ENCODE data around the gene SELENOM.
"Not testable (repeated sequence)": the region's sequence is repeated elsewhere in the genome, so short reads cannot be mapped to it uniquely, and the experiment has no call there.

Gene SELENOM

DNA sequence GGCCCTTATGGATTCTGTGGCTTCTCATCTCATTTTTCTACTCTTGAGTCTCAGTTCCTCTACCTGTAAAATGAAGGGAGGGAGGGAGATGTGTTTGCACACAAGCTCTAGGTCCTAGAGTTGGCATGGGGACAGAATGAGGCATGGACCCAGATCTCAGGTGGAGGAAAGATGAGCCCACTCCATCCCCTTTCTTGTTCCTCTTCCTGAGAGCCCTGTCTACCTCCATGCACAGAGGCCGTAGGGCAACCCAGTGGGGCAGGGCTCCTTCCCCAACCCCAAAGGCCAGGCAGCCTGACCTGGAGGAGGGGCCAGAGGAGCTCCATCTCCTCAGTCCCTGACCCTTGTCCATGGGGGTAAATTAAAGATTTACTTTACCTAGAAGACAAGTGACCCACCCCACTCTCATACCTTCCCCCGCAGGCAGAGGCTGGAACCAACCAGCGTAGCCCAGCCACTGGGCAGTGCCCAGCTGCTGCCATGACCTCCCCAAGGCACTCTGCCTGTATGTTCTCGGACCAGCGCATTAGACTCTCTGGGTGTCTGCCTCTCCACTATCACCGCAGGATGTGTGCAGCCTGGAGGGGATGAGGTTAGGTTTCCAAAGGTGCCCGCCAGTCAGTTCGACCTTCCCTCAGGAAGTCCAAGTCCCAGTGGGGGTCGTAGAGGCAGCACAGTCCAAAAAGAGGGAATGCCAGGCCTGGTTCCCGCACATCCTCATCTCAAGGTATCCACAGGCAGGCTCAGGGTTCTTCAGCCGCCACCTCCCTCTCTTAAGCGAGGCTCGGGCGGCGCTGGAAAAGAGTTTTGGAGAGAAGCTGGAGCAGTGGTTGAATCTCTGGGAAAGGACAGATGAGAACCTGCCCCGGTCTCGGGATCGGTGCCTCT is 23.2 kb downstream of the SELENOM start:
- Mint-ChIP-seq H3K9me3 (ENCODE audit: low read depth) (no peaks in the 10 kb centered on the region), H3K4me1 (ENCODE audit: low read depth) (peaks cover 34% of the 10 kb centered on the region), H3K27ac (peak overlapping the region; percentile 83), H3K27me3 (no peaks in the 10 kb centered on the region), H3K36me3 (no peaks in the 10 kb centered on the region), H3K4me3 (peak overlapping the region; percentile 94)

DNA sequence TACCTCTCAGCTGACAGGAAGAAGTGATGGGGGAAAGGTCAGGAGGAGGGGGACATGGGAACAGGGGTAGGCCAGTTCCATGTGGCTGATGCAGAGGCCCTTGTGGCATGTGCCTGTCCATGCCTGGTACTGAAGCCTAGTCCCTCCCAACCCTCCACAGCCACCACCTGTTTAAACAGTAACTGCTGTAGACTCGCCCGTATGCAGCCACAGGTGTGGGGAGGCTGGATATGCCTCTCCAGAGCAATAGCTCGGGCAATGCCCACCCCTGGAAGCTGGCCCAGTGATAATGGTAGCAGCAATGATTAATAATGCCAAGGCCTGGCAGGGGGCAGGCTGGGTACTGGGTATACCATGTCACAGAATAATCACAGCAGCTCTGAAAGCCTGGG is 24.0 kb downstream of the SELENOM start:
- Mint-ChIP-seq H3K27ac (peak overlapping the region; percentile 28), H3K4me1 (ENCODE audit: low read depth) (peaks cover 34% of the 10 kb centered on the region), H3K27me3 (no peaks in the 10 kb centered on the region), H3K36me3 (no peaks in the 10 kb centered on the region), H3K9me3 (ENCODE audit: low read depth) (no peaks in the 10 kb centered on the region), H3K4me3 (peak overlapping the region; percentile 94)

DNA sequence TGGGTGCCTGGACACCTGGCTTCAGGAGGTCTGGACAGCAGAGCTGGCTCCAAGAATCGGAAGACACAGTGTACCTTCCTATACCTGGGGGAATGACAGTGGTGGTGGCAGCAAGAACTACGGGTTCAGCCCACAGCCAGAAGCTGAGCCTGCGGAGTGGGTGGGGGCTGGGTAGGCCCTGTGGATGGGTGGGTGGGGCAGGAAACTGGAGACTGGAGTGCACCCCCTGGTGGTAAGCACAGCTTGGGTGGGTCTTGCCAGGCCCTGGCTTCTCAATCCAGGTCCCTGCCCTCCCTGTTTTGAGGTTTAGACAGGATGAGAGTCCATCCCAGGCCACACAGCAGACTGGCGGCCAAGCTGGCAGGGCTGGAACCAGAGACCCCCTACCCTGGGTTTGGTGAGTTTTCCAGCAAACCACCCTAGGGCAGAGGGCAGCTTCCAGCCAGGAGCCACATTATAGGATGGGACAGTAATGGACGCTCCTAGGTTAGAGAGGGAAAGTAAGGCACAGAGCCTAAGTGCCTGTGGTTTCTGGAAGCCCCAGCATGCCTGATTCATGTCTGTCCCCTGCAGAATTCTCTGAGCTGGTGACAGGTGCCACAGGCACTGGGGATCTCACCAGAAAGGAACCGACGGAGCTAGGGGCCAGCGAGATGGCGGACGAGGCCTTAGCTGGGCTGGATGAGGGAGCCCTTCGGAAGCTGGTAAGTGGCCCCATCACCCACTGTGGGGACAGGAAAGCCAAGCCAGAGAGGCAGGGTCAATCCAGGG is 24.6 kb downstream of the SELENOM start:
- no peaks in the 10 kb centered on the region for H3K36me3 Mint-ChIP-seq
- H3K4me1 Mint-ChIP-seq (ENCODE audit: low read depth) = peaks cover 34% of the 10 kb centered on the region
- H3K9me3 Mint-ChIP-seq (ENCODE audit: low read depth) = no peaks in the 10 kb centered on the region
- H3K4me3 Mint-ChIP-seq = peak overlapping the region; percentile 94
- H3K27me3 Mint-ChIP-seq = no peaks in the 10 kb centered on the region
- H3K27ac Mint-ChIP-seq = peak overlapping the region; percentile 28

DNA sequence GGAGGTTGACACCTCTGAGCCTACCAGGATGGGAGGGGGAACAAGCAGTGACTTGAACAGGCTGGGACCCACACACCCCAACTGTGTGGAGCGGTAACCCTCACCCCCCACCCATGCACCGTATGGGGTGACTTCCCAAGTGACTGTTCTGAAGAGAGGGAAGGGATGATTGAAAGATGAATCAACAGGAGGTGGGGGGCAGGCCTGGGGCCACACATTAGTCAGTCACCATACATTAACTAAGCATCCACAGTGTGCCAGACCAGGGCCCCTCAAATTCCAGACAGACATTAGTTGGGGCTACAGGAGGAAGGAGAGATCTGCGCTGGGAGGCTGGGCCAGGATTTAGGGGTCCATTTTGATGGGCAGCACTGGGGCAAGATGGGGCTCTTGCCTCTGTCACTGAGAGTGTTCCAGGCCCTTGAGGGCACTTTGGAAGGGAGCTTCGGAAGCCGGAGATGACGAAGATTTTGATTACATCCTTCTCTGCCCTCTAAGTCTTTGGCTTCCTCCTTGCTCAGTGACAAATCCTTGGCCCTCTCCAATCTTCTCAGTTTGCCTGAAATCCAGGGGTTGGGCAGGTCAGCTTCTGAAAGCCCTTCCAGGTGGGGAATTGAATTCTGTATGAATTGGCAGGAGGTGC is 25.3 kb downstream of the SELENOM start:
- Mint-ChIP-seq H3K27me3 (no peaks in the 10 kb centered on the region), H3K4me3 (peak overlapping the region; percentile 94), H3K4me1 (ENCODE audit: low read depth) (peaks cover 34% of the 10 kb centered on the region), H3K36me3 (no peaks in the 10 kb centered on the region), H3K27ac (peak overlapping the region; percentile 34), H3K9me3 (ENCODE audit: low read depth) (no peaks in the 10 kb centered on the region)

DNA sequence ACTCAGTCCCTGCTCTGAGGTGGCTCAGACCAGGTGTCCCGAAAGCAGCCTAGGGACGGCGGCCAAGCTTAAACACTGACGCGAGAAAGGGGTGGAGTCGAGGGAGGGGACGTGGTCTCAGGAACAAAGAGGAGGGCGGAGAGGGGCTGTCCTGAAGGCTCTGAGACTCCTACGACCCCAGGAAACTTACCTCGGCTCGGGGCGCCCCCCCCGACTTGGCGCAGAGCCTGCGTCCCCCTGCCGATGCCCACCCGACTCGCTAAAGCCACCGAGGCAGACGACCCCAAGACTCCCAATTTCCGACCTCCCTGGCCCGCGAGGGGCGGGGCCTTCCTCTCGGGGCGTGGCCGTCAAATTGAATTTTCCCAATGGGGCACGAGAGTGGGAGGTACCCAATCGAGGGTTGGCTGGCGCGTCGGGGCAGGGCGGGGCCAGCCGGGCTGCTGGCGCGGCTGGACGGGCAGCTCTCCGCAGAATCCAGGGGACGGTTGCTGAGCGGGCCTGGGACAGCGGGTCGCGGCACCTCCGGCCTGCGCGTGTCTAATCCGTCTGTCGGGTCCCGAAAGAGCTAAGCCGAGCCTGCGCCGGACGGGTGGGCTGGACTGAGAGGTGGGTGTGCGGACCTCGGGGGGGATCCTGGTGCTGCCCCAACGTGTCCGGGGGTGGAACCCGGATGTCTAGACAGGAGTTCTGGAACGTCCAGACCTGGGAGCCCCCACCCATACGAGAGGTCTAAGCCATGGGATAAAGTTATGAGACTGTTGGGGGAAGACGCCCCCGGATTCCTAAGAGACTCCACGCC is 26.3 kb downstream of the SELENOM start, which contains the start of gene SMTN:
SMTN (plus strand) TSS at position 471 of the 802 bp plus-strand sequence. CDS start 1,941 bp downstream, outside the sequence.
- no peaks in the 10 kb centered on the region for H3K9me3 Mint-ChIP-seq (ENCODE audit: low read depth)
- H3K27me3 Mint-ChIP-seq = no peaks in the 10 kb centered on the region
- no peaks in the 10 kb centered on the region for H3K36me3 Mint-ChIP-seq
- peak within 1 kb of the TSS; percentile 34 for H3K27ac Mint-ChIP-seq
- peak within 1 kb of the TSS; percentile 94 for H3K4me3 Mint-ChIP-seq
- peaks cover 34% of the 10 kb centered on the region for H3K4me1 Mint-ChIP-seq (ENCODE audit: low read depth)

DNA sequence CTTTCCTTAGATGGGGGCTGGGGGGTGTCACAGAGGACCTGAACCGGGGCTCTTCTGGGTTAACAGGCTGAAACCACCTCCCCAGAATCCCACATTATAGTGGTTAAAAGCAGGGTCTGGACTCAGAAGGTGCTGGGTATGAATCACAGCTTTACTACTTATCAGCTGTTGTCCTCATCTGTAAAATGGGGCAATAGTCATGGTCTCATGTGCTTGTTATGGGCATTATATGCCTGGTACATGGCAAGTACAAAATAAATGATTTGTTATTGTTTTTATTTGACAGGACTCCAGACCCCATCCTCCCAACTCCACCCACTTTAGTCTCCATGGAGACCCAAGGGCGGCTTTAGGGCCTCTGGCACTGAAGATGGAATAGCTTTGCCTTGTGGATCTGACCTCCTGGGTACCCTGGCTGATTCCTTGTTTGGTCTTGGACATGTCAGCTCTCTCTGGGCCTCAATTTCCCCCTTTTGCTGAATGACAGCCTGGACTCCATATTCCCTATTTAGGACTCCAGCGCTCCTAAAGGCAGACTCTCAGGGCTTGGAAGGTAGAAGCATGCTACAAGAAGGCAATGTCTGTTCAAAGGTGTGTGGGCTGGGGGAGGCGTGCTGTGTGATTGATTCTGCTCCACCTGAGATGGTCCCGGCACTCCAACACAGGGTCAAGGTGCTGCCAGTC is 27.1 kb downstream of the SELENOM start:
- no peaks in the 10 kb centered on the region for H3K27me3 Mint-ChIP-seq
- H3K27ac Mint-ChIP-seq = no peak overlapping the region
- peak overlapping the region; percentile 94 for H3K4me3 Mint-ChIP-seq
- H3K9me3 Mint-ChIP-seq (ENCODE audit: low read depth) = no peaks in the 10 kb centered on the region
- peaks cover 34% of the 10 kb centered on the region for H3K4me1 Mint-ChIP-seq (ENCODE audit: low read depth)
- no peaks in the 10 kb centered on the region for H3K36me3 Mint-ChIP-seq

DNA sequence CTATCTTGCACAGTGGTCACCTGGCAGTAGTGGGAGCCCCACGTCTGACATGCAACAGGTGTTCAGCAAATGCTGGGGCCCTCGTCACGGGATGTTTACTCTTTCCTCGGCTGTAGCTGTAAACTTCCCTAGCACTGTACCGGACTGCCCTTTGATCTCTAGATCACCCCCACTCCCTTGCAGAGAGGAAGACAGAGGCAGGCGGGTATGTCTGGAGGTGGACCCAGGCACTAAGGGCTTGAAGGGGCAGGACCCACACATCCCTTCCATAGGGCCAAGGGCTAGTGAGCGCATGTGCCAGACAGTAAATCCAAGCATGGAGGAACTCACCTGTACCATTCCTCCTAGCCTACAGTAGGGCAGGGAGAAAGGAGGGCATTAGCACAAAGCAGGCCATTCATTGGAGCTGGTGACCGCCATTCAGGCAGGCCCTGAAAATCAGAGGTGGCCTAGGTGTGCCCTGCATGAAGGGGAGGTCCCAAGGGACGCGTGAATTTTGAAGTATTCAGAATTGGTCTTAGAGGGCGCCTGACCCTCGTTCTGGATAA is 28.2 kb downstream of the SELENOM start:
- Mint-ChIP-seq H3K27me3 (no peaks in the 10 kb centered on the region), H3K27ac (no peak overlapping the region), H3K4me3 (peak overlapping the region; percentile 35), H3K4me1 (ENCODE audit: low read depth) (peaks cover 30% of the 10 kb centered on the region), H3K36me3 (no peaks in the 10 kb centered on the region), H3K9me3 (ENCODE audit: low read depth) (no peaks in the 10 kb centered on the region)

DNA sequence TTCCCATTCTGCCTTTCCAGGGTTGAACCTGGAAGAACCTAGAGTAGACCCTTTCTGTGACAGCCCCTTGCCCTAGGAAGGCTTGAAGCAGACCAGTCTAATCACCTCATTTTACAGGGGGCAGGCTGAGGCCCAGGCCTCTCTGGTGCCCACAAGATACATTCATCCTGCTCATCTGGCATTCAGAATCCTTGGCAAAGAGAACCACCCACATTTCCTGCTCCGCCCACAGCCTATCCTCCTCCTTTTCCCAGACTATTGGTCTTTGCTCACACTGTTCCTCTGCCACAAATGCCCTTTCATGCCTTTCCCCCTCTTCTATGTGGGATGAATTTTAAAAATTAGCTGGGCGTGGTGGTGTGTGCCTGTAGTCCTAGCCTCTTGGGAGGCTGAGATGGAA is 29.0 kb downstream of the SELENOM start:
- H3K36me3 Mint-ChIP-seq; H3K27me3 Mint-ChIP-seq; H3K27ac Mint-ChIP-seq; H3K4me3 Mint-ChIP-seq; H3K9me3 Mint-ChIP-seq (ENCODE audit: low read depth): not testable (repeated sequence)
- peaks cover 22% of the 10 kb centered on the region for H3K4me1 Mint-ChIP-seq (ENCODE audit: low read depth)

DNA sequence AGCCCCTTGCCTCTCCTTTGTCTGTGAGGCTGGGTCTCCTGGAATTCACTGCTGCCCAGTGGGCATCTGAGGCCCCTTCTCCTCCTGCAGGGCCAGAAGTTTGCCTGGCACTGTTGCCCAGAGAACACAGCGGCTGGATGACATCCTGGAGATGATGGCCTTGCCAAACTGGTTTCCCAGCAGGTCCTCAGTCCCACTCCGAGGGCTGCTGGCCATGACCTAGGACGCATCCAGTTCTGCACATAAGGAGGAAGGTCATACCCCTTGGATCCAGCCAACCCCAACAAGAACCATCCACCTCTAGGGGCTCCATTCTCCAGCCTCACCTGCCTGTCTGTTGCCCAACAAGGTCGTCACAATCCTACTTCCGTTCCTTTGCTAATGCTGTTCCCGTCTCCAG is 29.7 kb downstream of the SELENOM start:
- no peak overlapping the region for H3K27ac Mint-ChIP-seq
- H3K4me1 Mint-ChIP-seq (ENCODE audit: low read depth) = peaks cover 16% of the 10 kb centered on the region
- no peaks in the 10 kb centered on the region for H3K9me3 Mint-ChIP-seq (ENCODE audit: low read depth)
- no peak overlapping the region for H3K4me3 Mint-ChIP-seq
- H3K36me3 Mint-ChIP-seq = no peaks in the 10 kb centered on the region
- H3K27me3 Mint-ChIP-seq = no peaks in the 10 kb centered on the region

DNA sequence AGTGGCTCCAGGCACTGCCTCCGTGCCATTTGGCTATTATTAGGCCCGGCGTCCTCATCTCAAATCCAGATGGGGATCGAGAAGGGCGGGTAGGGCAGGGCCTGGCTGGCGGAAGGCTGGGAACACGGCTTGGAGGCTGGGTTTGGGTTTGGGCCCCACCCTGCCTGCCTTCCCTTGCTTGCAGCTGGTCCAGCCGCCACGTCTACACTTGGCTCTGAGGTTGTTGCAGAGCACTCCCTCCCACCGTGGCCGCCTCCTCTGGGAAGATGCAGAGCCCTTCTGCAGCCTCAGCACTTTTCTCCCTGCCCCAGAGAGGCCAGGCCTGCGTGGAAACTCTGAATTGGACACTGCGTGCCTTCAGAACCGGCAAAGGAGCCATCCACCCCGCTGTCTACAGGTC is 31.4 kb downstream of the SELENOM start:
- no peaks in the 10 kb centered on the region for H3K27me3 Mint-ChIP-seq
- peaks cover 4% of the 10 kb centered on the region for H3K4me1 Mint-ChIP-seq (ENCODE audit: low read depth)
- no peaks in the 10 kb centered on the region for H3K9me3 Mint-ChIP-seq (ENCODE audit: low read depth)
- H3K4me3 Mint-ChIP-seq = no peak overlapping the region
- H3K36me3 Mint-ChIP-seq = no peaks in the 10 kb centered on the region
- H3K27ac Mint-ChIP-seq = no peak overlapping the region

DNA sequence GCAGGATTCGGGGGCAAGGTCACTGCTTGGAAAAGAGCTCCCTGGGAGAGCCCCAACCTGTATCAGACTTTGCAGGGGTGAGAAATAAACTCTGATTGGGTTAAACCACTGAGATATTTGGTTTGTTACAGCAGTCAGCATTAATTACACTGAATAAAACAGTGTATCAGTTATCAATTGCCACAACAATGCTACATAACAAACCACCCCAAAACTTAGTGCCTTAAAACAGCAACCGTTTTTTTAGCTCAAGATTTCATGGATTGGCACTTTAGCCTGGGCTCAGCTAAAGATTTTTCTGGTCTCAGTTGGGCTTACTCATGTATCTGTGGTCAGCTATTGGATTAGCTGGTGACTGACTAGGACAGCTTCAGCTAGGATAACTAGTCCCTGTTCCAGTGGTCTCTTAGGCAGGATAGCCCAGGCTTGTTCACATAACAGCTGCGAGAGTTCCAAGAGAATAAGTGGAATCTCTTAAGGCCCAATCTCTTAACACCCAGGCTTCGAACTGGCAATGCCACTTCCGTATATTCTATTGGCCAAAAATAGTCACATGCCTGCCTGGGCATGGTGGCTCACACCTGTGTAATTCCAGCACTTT is 33.7 kb downstream of the SELENOM start:
- not testable (repeated sequence) for H3K36me3 Mint-ChIP-seq; H3K27me3 Mint-ChIP-seq; H3K9me3 Mint-ChIP-seq (ENCODE audit: low read depth); H3K4me3 Mint-ChIP-seq; H3K4me1 Mint-ChIP-seq (ENCODE audit: low read depth); H3K27ac Mint-ChIP-seq

DNA sequence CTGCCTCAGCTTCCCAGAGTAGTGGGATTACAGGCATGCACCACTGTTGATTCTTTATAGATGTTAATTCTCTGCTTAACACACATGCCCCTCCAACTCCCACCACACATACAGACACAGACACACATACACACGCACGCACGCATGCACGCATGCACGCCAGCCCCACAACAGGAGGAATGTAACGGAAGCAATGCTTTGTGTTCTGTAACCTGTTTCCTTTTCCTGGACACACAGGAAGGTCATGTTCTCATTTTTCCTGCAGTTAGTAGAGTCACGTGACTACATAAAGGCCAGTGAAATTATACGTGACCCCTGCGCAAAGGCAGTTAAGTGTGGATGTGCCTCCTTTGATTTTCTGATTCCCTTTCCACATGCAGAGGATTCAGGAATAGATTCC is 34.2 kb downstream of the SELENOM start:
- not testable (repeated sequence) for H3K36me3 Mint-ChIP-seq; H3K4me1 Mint-ChIP-seq (ENCODE audit: low read depth)

DNA sequence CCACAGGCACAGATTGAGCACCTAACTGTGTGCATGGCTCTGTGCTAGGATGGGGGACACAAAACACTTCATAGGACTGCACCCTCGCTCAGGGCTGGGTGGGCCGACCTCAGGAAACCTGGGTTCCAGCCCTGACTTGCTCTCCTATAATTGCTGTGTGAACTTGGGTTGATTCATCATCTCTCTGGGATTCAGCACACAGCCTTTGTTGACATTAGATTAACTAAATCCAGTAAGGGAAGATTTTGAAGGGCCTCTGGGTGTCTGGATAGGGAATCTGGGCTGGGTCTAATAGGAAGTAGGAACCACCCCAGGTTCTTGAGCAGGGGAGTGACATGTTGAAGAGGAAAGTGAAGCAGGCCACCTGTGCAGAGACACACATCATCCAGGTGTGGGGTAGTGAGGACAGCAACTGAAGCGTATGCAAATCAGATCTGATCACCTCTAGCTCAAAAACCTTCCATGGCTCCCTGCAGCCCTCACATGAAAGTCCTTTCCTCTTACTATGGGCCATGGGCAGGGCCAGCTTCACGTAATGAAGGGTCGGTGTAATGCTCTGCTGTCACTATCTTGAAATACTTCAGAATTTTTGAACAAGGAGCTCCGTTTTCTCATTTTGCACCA is 37.6 kb downstream of the SELENOM start:
- H3K9me3 Mint-ChIP-seq (ENCODE audit: low read depth); H3K36me3 Mint-ChIP-seq; H3K27me3 Mint-ChIP-seq; H3K4me1 Mint-ChIP-seq (ENCODE audit: low read depth); H3K27ac Mint-ChIP-seq; H3K4me3 Mint-ChIP-seq: not testable (repeated sequence)

More for the DNA sequence above, 34.2 kb downstream of the SELENOM start:
- not testable (repeated sequence) for H3K9me3 Mint-ChIP-seq (ENCODE audit: low read depth); H3K4me3 Mint-ChIP-seq; H3K27me3 Mint-ChIP-seq; H3K27ac Mint-ChIP-seq

Data from activated naive CD8-positive, alpha-beta T cell (primary cell).